HUDEP-2 (cell line): ENCODE results near the gene IQCE.
"Not testable (repeated sequence)": the region's sequence is repeated elsewhere in the genome, so short reads cannot be mapped to it uniquely, and the experiment has no call there.

Experiments
- DNase-seq, 76 experiments: peaks; one replicate each; lab custom pipeline; 2025; ENCODE audit not compliant: unreplicated experiment in 76 of 76; lab: John Stamatoyannopoulos, UW

Gene IQCE

DNA sequence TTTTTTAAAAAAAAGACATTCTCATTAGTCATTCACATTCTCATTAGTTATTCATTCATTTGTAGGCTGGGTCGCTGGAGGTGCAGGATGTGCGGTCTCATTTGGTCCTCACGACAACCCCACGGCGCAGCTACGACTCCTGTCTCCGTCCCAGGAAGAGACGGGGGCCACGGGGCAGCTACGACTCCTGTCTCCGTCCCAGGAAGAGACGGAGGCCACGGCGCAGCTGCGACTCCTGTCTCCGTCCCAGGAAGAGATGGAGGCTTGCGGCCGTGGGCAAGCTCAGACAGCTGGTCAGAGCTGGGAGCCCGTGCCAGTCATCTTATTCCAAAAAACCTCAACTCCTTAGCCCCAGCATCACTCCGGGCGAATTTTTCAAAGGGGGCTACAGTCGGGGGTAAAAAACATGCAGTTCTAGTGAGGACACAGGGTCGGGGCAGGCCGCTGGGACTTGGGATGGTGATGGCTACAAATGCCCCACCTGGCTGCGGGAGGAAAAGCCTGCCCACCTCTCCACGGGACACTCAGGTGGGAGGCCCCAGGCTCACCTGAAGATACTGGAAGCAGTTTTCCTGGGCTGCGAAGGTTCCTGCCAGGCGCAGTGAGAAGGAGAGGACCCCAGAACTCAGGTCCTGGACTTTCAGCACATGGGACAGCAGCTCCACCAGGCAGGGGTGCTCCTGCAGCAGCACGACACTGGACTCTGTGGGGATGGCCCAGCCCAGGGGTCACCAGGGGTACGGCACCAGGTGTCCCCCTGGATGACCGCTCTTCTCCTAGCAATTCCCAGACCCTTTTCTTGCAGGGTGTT lies 11.8 kb upstream of the IQCE start:
- no peak for DNase-seq

DNA sequence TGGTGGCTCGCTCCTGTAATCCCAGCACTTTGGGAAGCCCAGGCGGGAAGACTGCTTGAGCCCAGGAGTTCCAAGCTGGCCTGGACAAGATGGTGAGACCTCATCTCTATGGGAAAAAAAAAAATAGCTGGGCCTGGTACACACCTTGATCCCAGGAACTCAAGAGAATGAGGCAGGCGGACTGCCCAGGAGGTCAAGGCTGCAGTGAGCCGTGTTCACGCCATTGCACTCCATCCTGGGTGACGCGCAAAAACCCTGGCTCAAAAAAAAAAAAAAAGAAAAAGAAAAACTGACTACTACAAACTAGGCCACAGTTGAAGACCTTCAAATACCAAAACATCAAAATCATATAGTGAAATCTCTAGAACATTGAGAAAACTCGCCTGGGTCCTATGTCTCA lies 7.4 kb upstream of the IQCE start:
- DNase-seq, result no peak

DNA sequence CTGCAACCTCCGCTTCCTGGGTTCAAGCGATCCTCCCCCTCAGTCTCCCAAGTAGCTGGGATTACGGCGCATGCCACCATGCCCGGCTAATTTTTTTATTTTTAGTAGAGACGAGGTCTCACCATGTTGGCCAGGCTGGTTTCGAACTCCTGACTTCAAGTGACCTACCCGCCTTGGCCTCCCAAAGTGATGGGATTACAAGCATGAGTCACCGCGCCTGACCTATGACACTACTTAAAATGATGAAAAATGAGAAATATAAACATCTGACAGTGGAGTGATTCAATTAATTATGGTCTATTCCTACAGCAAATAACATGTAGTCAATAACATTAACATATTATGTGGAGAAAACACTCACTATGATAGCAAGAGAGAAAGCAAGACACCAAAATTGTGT lies 5.7 kb upstream of the IQCE start:
- DNase-seq, result no peak

DNA sequence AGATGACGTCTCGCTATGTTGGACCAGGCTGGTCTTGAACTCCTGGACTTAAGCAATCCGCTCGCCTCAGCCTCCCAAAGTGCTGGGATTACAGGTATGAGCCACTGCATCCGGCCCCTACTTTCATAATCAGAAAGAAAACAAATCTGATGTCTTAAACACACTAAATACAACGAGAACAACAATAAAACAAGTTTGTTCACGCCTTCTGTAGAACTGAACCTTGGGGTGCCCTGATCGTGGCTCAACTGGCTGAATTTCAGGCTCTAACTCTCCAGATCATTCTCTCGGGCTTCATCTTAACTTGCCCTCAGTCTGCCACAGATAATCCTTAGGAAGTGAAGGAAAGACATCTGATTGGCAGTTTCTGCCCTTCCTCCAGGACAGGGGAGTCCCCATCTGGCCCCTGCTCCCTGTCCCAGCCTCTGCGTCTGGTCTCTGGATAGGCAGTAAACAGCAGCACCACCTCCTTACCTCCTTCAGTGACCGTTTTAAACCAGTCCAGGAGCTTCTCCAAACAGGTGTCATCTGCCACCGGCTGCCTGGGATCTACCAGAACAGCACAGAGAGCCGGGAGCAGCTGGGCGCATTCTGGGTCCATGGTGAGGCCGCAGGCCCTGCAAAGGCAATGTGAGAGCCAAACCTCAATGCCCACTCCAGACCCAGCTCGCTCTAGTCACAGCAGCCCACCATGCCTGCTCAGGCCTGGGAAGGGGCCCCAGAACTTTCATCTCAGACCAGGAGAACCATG lies 4.8 kb upstream of the IQCE start:
- no peak for DNase-seq

DNA sequence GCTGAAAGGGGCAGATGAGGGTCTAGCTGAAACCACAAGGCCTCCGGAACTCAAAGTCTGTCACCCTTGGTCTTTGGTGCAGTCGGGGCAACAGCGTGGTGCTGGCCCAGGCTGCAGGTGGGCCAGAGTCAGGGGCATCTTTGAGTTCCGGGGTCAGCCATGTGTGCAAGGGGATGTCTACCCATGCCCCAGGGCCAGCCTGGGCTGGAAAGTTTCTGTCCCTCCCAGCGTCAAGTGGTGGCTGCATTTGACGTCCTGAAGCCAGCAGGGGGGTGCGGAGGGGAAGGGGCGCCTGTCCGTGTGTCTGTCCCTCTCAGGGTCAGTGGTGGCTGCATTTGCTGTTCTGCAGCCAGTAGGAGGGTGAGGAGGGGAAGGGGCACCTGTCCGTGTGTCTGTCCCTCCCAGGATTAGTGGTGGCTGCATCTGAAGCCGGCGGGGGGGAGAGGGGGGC lies 4.1 kb upstream of the IQCE start:
- peak in 2 of 76 experiments; percentile 17 to 26 for DNase-seq

DNA sequence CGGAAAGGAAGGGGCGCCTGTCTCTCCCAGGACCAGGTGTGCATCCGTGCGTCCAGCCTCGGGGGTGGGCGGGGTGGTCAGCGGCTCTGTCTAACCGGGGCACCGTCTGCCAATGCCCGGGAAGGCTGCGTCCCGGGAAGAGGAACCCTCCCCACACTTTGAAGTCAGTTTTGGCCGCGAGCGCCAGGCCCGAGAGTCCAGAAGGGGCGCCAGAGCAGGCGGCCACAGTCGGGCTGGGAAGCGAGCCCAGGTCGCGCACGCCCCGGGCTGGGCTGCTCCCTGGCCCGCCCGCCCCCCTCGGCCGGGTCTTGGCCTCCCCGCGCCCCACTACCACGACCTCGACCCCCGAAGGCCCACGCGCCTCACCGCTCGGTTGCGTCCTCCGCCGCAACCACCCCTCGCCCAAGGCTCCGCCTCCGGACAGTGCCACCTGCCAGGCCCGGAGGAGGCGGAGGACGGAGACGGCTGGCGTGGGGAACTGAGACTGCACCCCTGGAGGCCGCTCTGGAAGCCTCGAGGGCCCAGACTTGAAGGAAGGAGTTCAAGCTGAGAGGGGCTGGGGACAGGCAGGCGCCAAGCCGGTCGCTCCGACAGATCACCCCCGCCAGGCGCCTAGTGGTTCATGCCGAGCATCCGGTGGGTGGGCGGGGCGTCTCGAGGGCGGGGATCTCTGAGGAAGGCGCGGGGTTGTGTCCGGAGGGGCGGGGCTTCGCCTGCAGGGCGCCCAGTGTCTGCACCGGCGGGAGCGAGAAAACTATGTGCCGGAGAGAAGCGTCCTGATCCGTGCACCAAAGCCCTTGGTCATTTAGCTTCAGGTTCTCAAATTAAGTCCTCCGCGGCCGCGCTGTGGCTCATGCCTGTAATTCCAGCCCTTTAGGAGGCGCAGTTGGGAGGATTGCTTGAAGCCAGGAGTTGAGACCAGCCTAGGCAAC lies 3.4 kb upstream of the IQCE start, which contains the start of gene BRAT1:
TSS of gene BRAT1 (minus strand) at position 404 of the 932 bp plus-strand sequence. CDS start 1,093 bp downstream, outside the sequence.
- peak; percentile 43 to 99 (median 92) for DNase-seq

DNA sequence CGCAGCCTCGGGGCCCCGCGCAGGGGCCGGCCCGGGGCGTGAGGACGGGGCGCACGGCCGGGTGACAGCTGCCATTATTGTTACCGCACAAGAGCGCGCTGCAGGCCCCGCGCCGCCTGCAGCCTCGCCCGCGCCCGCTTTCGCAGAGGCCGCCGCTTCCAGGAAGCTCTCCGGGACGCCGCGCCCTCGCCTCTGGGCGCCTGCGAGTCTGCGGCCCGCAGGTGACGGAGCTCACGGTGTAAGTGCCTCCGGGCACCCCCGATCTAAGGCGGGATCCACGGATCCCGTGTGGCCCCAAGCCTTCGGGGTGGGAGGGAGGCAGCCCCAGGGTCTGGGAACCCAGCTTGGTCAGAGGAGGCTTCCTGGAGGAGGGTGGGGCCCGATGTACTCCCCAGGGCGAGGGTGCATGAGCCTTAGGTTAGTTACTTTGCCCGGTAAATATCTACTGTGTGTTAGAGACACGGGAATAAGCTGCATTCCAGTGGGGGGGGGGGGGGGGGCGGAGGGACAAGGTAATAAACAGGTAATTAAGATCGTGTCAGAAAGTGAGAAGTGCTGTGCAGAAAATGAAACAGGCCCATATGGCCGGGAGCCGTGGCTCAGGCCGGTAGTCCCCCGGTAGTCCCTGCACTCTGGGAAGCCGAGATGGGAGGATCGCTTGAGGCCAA lies 638 bp downstream of the IQCE start:
- peak in 17 of 76 experiments; percentile 10 to 54 (median 29) for DNase-seq

DNA sequence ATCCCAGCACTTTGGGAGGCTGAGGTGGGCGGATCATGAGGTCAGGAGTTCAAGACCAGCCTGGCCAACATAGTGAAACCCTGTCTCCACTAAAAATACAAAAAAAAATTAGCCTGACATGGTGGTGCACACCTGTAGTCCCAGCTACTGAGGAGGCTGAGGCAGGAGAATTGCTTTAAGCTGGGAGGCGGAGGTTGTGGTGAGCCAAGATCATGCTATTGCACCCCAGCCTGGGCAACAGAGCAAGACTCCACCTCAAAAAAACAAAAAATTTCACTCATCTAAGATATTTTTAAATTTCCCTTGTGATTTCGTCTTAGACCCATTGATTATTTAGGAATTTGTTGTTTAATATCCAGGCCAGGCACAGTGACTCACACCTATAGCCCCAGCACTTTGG lies 5.2 kb downstream of the IQCE start:
- DNase-seq, result not testable (repeated sequence)

DNA sequence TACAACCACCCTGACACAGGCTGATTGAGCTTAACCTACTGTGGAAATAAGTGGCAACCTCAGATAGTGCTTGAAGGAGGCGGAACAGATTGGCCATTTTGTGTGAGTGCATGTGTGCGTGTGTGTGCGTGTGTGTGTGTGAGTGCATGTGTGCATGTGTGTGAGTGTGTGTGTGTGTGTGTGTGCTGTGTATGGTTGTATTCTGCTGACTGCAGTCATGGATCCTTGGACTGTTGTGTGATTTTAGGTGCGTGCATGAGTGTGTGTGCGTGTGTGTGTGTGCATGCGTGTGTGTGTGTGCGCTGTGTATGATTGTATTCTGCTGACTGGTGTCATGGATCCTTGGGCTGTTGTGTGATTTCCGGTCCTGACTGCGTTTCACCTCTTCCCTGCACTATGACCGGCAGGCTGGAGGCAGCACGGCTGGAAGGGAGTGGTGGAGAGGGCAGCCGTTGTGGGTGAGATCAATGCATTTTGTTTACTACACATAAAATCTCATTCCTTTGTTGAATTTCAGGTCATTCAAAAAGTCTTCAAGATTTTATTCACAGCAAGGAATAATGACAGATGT lies 6.3 kb downstream of the IQCE start:
- DNase-seq, result no peak

DNA sequence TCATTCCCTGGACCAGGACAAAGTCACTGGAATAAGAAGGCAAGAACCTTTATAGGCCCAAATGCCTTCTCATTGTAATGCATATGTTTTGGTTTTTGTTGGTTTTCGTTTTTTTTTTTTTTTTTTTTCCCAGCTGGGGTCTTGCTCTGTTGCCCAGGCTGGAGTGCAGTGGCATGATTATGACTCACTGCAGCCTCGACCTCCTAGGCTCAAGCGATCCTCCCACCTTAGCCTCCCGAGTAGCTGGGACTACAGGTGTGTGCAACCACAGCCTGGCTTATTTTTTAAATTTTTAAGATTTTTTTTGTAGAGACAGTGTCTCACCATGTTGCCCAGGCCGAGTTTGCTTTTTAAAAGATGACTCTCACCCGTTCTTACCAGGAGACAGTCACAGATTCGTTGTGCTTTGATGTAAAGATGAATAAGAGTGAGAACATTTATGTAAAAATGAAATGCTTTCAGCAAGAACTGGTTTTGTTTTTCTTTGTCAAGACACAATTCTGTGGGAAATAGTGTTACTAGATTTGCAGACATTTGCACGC lies 7.6 kb downstream of the IQCE start:
- DNase-seq, result no peak

DNA sequence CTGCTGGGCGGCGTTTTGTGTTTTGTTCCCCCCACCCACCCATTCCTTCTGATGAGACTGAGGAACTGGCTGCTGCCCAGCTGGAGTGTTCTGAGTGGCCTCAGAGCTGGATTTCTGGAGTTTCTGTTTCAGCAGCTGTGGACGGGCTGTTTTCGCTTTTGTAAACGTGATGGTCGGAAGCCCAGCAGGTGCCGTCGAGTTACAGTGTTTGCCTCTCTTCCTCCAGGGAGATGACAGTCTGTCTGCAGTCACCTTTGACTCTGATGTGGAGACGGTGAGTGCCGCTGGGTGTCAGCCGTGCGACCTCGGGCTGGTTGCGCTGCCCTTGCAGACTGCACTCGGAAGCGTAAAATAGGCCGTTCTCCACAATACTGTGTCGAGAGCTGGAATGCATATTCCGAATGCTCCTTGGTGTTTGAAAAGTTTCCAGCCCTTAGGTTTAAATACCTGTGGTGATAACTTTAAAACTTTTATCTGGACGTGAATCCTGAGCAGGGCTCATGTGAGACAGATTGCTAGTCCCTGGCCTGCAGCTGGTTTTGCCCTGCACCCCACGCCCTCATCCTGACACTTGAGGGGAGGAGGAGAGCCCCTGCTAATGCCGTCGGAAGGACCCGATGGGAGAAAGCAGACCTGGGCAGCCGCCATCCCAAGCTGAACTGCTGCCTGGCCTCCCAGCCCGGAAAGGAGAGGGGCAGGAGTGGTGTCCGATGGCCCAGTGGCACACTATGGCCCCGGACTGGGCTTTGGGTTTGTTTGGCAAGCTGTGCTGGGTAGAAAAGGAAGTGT lies 8.3 kb downstream of the IQCE start:
- DNase-seq, result no peak

DNA sequence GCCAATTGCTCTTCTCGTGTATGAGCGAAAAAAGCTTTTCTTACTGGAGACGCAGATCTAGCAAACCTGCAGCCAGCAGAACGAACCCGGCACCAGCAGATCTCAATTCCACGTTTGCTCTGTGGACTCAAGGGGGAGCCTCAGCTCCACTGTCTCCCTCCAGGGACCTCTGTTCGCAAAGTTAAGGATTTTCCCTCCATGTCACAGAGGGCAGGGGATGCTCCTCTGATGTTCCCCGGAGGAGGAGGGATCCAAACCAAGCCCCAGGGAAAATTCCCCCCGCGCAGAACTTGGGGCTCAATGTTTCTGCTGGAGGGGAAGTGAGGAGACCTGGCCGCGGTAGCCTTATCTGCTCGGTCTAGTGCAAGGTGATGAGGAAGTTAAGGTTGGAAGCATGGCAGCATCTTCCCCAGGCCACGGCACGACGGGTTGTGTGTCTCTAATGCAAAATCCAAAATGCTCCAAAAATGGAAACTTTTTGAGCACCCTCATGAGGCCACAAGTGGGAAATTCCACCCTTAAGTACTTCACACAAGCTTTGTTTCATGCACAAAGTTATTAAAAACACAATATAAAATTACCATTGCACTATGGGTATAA lies 9.0 kb downstream of the IQCE start:
- DNase-seq, result no peak

DNA sequence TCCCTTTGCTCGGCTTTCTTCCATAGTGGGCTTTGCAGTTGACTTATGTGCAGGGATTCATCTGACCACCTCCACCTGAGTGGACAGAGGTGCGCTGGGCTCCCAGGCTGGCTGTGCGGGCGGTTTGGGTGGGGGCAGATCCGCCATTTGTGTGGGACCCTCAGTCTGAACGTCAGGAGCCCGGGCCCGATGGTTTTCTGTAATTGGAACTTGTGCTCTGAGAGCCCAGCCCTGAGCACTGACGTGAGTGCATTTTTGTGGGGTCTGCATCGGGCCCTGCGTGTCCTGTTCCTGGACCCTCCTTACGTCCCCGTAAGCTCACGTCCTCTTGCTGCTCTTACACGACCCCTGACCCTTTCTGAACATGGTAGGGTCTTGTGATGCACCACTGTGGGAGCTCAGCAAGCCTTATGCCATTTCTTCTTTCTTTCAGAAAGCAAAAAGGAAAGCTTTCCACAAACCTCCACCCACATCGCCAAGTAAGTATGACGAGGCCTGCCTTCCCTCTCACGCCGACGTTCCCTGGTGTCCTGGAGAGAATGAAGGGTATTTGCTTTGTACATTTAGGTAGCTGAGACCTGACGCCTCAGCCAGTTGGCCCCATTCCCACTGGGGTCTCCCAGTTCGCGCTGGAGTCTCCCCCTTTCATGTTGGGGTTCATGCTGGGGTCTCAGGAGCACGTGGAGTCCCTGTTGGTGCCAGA lies 9.9 kb downstream of the IQCE start:
- no peak for DNase-seq

DNA sequence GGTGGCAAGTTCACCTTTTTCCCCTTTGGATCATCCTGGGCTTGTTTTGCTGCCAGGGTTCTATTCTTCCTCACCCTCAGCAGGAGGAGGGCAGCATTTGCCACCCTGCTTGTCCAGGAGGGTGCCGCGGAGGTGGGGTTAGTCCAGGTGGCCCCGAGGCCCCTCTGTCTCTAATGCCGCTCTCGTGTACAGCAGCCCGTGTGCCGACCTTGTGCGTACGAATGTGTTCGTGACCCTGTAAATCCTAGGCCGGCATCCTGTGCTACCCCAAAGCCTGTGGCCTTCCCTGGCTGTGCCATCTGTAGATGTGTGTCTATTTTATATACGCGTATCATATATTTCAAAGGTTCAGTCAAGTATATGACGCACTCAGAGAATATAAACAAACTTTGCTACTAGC lies 10.6 kb downstream of the IQCE start:
- DNase-seq, result no peak

DNA sequence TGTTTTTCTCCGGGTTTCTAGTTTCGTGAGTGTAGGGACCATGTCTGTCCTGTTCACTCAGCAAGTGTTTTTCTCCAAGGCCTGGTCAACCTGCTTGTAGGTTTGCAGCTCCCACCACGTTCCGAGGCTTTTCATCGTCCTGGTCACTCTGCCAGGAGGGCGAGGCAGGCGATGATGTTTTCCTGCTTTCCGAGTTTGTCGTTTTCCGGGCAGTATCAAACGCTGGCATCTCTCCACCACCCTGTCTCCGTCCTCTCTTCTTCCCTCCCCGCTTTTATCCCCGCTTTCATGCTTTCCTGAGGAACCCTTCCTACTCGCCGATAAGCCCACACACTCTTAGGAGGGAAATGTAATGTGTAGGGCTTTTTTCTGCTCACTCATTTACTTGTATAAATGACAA lies 11.2 kb downstream of the IQCE start:
- DNase-seq, result no peak

DNA sequence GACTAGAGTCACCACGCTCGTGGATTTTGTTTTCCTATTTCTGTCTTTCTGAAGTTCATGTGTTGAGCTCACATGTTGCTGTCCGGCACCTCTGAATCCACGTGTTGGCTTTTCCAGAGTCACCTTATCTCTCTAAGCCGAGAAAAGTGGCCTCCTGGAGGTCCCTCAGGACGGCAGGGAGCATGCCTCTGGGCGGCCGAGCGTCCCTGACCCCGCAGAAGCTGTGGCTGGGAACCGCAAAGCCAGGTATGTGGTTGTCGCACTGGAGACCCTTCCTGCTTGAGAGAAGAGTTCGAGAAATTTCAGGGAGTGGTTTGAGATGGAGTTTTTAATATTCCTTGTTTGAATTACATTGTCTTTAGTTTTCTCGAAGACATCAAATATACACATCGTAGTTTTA lies 12.6 kb downstream of the IQCE start:
- no peak for DNase-seq

DNA sequence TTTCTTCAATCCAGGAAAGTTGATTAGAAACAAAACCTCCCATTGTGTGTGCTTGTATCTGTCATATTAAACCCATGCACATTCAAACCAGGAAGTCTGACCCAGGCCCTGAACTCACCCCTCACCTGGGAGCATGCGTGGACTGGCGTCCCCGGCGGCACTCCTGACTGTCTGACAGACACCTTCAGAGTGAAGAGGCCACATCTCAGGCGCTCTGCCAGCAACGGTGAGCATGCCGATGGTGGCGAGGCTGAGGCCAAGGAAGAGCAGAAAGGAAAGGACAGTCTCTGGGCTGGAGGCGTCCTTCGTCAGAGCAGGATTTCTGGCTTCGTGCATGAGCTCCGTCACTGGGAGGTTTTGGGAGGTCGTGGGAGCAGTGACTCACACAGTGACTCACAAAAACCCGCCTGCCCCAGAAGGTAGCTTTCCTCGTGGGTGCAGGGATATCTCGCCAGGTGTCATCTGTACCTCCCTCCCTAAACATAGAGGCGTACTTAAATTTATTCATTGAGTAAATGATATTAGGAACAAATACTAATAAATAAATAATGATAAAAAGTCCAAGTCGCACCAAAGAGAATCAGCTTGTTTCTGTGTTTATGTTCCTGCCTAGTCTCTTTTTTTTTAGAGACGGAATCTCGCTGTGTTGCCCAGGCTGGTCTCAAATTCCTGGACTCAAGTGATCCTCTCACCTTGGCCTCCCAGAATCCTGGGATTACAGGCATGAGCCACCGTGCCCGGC lies 13.5 kb downstream of the IQCE start:
- no peak for DNase-seq
